GM19023 (cell line): ENCODE data around the gene CDH18.

Source experiments
- ATAC-seq: cut with Tn5 transposase; IDR thresholded peaks from one replicate; pipeline ENCODE4 v1.9.1; 2021; ENCODE audit warnings: mild to moderate bottlenecking, moderate library complexity; ENCODE audit not compliant: unreplicated experiment

CDH18 gene

DNA sequence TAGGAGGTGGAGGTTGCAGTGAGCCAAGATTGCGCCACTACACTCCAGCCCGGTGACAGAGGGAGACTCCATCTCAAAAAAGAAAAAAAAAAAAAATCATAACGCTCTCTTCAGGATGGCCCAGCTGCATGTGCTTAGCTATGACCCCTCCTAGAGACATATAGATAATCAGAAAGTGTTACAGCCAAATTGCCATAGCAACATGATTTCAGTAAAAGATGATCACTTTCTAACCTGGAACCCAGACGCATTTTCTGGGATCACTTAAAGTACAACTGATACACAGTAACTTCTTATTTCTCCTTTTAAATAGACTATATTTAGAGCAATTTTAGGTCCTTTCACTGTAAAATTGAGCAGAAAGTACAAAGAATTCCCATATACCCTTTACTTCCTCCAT lies 372.9 kb downstream of the CDH18 start:
- no peak for ATAC-seq

DNA sequence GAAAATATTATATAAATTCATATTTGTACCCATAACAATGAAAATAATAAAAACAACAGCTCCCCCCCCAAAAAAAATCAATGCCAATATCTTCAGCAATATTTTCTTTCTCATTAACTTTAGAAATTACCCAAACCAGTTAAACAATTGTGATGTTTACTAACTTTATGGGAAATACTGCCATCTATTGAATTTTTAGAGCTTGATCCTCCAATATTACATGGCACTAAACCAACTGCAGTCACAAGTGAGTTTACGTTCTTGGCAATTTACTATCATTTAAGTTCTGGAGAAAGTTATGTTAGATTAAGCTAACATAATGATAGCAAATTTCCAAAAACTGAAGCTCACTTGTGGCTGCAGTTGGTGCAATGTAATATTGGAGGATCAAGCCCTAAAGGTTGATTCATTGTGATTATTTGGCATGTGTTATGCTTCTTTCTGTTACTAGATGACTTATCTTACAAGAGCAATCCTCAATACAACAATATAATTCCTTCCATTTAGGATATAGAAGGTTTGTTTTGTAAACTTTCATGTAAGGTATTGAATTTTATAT lies 379.5 kb downstream of the CDH18 start:
- no peak for ATAC-seq

DNA sequence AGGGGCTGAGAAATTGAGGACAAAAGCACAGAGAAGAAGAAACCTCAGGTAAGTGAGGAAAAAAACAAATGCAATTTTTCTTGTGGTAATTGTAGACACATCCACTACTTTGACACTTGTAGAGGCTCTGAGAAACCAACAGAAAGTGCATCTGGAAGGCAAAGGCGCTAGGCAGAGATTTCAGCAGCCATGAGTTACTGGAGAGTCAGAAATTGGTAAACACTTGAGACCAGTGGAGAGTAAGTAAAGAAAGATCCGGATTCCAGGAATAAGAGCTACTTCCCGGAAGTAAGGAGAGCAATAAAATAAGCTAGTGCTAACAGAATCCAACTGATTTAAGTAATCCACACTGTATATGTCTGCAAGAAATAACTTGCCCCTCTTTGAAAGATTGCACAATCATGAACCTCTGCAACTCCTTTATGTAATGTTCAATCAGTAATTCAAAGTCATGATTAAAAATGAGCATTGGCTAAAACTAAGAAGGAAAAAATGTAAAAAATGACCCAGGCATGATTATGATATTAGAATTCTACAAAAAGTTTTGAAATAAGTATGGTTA lies 382.1 kb downstream of the CDH18 start:
- no peak for ATAC-seq

DNA sequence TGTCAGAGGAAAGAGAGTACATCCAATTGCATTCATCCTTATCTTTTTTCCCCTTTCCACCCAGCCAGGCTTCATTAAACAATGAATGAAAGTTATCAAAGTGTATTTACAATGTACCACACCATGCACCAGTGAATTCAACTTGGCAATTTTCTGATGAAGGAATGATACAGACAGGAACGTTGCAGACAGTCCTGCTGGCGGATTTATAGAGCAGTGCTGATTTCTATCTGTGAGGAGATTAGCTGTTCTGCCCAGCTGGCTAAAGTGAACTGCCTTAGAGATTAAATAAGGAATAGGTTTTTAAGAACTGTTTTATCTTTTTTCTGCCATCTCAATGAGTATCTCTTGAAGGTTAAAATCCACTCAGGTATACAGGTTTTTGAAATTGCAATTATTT lies 403.9 kb downstream of the CDH18 start:
- ATAC-seq = no peak

DNA sequence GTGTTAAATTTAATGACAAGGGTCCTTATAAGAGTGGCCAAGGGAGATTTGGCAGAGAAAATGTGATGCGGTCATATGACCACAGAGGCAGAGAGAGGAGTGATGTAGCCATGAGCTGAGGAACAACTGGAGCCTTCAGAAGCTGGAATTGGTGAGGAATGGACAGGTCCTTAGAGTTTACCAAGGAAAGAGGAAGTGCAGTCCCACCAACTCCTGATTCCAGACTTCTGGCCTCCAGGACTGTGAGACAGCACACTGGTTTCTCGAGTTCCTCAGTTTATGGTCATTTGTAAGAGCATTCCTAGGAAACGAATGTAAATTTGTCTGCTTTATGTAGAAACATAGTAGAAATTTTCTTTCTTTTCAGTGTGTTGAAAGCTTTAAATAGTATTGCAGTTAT lies 410.1 kb downstream of the CDH18 start:
- no peak for ATAC-seq

DNA sequence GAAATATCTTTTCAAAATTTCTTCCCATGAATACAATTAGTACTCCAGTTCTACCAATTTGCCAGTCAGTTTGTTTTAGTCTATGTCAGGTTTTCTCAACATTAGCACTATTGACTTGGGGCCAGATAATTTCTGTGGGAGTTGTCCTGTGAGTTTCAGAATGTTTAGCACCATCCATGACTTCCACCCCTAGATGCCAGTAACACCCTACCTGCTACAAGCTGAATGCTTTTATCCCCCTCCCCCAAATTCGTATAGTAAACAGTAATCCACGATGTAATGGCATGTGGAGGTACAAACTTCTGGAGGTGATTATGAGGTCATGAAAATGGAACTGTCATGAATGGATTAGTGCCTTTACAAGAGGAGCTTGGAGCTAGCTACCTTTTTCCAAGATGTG lies 420.0 kb downstream of the CDH18 start:
- no peak for ATAC-seq

DNA sequence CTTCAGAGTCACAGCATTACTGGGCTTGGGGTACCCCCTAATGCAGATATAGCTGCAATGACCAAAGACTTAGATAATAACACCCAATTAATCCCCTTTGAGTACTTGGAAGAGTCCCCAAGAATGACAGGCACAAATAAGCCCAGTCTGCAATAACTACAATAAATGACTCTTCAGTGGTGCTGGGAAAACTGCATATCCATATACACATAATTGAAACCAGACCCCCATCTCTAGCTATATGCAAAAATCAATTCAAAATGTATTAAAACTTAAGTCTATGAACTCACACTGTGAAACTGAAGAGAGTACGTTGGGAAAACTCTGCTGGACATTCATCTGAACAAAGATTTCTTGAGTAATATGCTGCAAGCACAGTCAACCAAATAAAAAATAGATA lies 422.5 kb downstream of the CDH18 start:
- no peak for ATAC-seq

DNA sequence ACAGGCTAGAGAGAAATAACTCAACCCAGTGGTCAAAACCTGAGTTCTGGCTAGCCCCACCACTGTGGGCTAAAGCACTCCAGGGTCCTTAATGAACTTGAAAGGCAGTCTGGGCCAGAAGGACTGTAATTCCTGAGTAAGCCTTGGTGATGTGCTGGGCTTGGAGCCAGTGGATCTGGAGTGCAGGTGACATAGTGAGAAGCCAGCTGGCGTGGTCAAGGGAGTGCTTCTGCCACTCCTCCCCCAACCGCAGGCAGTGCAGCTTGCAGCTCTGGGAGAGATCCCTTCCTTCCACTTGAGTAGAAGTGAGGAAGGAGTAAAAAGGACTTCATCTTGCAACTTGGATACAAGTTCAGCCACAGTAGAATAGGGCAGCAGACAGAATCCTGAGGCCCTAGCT lies 424.0 kb downstream of the CDH18 start:
- no peak for ATAC-seq

DNA sequence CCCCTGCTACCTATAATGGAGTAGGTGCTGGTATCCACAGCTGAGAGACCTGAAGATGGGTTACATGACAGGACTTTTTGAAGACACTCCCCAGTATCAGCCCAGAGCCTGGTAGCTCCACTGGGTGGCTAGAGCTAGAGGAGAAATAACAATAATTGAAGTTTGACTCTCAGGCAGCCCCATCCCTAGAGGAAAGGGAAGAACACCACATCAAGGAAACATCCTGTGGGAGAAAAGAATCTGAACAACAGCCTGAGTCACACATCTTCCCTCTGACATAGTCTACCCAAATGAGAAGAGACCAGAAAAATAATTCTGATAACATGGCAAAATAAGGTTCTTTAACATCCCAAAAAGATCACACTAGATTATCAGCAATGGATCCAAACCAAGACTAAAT lies 432.1 kb downstream of the CDH18 start:
- ATAC-seq = no peak

DNA sequence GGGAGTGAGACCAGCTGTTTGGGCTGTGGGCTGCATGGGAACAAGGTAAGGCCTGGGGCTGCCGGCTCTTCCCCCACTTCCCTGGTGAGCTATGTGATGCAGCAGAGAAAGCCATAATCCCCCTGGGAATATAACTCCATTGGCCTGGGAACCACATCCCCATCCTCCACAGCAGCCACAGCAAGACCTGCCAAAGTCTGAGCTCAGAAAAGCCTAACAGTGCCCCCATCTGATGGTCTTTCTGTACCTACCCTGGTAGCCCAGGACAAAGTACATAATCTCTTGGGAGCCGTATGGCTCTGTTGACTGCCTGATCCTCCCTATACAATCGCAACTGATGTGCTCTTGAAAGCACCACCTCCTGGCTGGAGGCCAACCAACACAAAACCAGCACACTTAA lies 432.6 kb downstream of the CDH18 start:
- no peak for ATAC-seq

DNA sequence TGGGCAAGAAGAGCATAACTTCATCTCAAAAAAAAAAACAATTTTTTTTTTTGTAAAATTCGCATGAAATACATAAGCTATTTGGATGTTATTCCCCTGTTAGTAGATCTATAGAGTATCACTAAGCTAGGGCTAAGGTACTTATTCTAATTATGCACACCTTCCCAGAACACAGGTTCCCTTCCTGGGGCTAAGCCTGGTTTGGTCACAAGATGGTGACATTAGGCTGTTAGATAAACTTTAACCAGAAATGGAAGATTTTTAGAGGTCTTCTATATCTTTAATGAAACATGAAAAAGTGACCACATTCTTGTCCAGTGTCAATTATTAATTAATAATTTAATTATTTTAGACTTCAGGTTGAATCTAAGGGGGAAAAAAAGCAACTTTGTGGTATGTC lies 433.5 kb downstream of the CDH18 start:
- no peak for ATAC-seq

DNA sequence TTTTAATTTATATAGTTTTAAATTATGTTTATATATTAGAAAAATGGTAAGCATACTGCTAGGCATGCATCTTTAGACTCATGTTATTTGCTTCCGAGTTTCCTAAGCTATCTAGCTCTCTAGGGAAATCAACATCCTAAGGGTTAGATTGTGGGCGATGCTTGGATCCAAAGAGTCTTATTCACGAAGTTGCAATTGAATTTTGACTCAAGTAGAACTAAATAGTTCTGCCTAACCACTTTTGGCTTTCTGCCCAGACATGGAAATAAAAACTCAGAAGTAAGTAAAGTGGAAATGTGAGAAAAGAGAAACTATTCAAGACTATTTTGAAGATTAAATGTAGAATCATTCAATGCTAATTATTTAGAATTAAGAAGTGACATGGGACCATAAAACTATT lies 440.4 kb downstream of the CDH18 start:
- ATAC-seq = no peak

DNA sequence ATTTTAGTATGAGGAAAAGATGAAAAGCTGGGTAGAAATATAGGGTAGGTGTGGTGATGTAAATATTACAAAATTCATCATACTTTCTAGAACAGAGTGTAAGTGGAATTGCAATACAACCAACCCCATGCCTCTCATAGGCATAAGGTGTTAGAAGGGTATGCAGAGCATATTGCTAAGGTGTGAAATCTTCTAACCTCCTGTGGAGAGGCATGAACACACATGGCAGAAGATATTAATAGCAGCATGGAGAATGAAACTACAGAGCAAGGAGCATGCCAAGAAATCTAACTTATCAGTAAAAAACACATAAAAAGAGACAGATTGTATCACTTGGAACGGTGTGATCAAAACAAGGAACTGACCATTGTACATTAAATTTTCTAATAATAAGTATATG lies 441.5 kb downstream of the CDH18 start:
- no peak for ATAC-seq

DNA sequence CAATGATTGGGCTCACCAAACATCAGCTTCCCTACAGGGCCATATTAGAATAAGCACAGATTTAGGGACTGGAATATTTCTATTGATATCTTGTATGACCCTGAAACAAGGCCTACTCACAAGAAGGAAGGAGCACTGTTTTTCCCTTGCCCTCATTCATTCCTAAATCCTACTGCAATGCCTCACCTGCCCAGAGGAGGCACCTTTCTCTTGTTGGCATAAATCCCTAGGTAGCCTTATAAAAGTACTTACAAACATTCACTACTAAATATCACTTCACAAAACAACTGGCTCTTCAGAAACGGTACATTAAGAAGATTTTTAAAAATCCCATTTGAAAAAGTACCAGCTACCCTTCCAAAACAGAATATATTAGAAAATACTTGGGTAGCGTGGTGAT lies 449.4 kb downstream of the CDH18 start:
- ATAC-seq = no peak

DNA sequence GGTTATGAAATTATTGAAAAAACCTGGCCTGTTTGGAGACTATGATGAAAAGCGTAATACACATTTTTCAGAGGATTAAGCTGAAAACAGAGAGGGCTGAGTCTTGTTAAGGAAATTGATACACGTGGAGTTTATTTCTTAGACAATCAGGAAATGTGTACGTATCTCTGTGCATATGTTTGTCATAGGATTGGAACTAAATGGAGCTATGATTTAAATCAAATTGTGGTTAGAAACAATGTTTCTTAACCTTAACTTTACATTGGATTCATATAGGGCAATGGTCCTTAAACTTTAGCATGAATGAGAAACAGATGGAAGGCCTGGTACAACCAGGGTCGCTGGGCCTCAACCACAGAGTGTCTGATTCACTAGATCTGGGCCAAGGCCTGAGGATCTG lies 451.6 kb downstream of the CDH18 start:
- no peak for ATAC-seq

DNA sequence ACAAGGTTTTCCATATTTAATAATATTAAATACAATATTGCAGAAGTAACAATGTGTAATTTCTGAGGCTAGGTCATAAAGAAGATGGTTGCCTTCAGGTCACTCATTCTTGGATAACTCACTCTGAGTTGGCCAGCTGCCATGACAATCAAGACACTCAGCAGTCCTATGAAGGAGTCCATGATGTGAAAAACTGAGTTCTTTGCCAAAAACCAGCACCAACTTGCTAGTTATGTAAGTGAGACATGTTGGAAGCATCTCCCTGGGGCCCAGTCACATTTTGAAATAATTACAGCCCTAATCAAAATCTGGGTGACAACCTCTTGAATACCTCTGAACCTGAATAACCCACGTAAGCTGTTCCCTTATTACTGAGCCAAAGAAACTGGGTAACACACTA lies 453.2 kb downstream of the CDH18 start:
- no peak for ATAC-seq

DNA sequence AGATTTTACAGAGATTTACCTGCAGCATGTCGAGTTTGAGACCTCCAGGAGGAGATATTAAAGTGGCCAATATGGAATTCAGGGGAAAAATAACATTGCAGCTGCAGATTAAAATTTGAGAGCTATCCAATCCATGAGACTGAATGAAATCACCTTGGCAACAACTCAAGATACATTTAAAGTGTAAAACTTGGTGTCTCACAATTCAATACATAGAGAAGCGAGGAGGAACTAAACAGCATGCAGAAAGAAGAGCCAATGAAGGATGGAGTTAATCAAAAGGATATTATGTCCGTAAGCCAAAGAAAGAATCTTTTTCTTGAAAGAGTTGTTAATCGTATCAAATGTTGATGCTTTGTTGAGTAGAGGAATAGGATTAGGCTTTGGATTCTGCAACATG lies 455.1 kb downstream of the CDH18 start:
- no peak for ATAC-seq

DNA sequence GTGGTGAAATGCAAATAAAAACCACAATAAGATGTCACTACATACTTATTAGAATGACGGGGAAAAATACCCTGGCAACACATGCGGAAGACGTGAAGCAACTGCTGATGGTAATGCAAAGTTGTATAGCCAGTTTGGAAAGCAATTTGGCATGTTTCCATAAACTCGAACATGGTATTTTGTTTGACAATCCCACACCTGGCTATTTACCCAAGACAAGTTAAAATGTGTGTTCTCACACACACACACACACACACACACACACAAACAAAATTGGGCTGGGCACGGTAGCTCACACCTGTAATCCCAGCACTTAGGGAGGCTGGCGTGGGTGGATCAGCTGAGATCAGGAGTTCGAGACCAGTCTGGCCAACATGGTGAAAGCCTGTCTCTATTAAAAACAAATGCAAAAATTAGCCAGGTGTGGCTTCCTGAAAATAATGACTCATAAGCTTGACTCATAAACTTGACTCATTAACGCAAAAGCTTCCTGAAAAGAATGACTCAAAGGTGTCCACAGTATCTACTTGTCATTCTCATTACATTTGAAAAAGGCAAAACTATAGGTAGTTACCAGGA lies 456.5 kb downstream of the CDH18 start:
- ATAC-seq = no peak

DNA sequence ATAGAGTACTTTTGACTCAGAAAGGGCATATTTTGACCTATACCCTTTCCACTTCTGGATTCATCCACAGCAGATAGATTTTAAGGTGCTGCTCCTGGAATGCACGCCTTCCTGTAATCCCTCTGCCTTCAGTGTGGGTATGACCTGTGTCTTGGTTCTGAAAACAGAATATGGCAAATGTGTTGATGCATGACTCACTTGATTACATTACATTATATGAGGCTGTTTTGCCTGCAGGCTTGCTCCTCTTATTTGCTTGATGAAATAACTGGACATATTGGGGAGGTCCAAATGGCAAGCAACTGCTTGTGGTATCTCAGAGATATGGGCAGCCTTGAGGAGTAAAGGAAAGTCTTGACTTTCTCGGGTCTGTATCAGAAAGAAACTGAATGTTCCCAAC lies 468.6 kb downstream of the CDH18 start:
- ATAC-seq = no peak

DNA sequence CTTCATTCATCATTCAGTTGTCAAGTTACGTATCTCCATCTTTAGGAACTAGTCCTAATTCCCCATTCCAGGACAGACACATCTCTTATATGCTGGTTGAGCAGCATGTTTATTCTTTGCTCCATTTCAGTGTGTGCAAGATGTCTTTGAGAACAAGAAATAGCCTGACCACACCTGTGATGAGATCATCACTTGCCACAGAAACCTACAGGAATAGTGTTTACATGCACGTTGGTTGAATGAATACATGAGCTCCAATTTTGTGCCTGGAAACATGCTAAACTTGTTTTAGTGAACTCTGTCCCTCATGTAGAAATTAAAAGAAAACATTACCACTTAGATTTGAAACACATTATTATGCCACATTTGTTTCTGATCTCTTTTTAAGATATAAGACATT lies 489.1 kb downstream of the CDH18 start:
- ATAC-seq = no peak

DNA sequence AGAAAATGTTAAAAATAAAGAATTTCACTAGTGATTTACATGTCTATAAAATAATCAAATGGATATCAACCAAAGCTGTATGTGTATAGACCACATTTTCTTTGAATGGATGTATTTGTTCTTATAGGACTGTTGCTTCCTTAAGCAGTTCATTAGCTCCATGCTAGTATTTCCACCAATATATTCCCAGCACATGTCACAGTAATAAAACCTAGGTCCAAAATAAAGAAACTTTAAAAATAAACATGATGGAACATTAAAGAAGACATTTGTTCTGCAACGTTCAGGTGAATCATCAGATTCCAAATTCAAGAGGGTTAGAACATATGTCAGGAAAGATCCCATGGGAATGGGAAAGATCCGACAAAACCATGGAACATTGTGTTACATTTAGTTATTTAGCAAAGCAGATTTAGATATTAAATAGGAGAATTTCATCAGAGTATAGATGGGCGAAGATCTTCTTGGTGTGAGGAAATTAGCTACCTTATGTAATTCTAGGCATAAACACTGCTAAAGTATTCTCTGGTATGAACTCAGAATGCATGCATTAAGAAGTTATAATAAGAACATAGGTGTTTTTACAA lies 490.7 kb downstream of the CDH18 start:
- no peak for ATAC-seq

DNA sequence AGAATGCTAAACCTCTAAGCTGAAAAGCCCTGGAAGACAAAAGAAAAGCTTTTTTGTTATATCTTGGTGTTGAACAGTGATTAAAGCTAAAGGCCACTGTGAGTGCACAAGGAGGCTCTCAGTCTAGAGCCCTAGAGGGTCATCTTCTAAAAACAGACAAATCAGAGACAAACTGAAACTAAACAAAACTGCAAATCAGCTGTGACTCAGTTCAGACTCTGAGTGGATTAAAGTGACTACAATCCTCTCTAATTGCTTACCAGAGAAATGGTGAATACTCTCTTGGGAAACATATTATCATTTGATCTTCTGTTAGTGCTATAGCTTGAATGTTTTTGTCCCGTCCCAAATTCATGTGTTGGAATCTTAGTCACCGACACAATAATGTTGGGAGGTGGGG lies 491.9 kb downstream of the CDH18 start:
- ATAC-seq = no peak

DNA sequence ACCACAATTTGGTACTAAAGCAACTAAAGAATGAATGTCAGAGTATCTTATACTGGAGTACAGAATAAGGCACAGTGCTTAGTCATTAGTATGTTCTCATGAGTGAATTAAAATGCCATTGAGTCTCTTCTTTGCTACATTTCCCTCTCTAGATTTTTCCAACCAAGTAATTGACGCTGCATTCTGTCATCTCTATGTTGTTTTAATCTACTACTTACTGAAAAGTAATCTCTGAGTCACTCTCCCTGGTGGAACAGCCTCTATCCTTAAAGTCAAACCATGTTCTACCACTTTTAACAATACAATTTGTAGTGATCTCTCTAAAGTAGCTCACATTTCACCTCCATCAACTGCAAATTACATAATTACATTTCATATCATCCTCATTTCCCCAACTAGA lies 495.1 kb downstream of the CDH18 start:
- no peak for ATAC-seq
